Measurements from ENCODE around the gene ADCK2.
"Not testable (repeated sequence)": the region's sequence is repeated elsewhere in the genome, so short reads cannot be mapped to it uniquely, and the experiment has no call there.

Gene ADCK2

GRCh38 chr7:140646931-140647647 is 25.7 kb upstream of the ADCK2 start:
- peak; percentile 69 for DNase-seq (ENCODE audit: low read depth)

DNA sequence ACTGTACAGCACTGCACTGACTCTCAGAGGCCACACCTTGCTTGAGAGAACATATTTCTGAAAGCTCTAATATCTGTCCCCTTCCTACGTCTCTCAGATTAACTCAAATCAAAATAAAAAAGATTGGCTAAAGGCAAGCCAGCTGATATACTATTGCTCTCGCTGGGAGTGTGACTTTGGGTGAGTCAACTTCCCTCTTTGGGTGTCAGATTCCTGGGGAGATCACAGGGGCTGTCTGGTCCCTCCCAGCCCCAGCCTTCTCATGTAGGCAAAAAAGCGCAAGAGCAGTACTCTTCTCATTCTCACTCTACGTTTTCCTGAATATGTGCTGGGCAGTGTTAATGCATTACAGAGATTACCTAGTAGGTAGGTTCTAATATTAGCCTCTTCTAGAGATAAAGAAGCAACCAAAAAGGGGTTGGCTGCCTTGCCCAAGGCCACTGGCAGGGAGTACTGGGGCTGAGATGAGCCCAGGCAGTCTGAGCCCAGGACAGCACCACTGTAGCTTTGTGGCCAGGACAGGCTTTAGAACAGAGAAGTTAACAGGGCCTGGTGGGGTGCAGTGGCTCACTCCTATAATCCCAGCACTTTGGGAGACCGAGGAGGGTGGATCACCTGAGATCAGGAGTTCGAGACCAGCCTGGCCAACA is 23.1 kb upstream of the ADCK2 start:
- peak; percentile 65 for DNase-seq (ENCODE audit: low read depth)

DNA sequence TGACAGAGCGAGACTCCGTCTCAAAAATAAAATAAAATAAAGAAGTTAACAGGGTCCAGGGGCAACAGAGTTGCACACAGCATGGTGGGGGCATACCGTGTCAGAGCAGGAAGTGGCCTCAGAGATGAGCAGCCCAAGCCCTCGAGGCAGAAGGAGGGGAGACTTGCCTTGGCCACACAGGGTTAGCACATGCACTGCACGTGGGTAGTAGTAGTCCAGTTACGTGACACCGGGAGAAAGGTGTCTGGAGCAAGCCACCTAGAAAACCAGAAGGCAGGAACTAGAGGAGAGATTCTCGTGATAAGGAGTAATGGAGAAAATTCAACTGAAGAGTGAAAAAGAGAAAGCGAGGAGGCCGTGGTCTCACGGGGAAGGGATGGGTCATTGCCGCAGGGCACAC is 22.4 kb upstream of the ADCK2 start:
- DNase-seq (ENCODE audit: low read depth), result no peak

GRCh38 chr7:140653319-140654108 is 19.2 kb upstream of the ADCK2 start:
- peak; percentile 83 for DNase-seq (ENCODE audit: low read depth)

DNA sequence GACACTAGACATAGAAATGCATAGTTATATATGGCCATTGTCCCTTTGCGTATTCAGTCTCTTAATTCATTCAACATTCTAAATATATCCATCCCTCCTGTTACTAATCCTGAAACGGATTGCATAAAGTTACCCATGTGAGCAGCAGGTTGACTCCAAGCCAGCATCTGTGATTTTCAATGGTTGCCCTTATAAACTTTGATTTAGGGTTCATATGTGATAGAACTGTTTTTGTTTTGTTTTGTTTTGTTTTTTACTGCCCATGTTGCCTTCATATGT is 18.7 kb upstream of the ADCK2 start:
- no peak for DNase-seq (ENCODE audit: low read depth)

GRCh38 chr7:140654661-140655060 is 18.1 kb upstream of the ADCK2 start:
- no peak for DNase-seq (ENCODE audit: low read depth)

DNA sequence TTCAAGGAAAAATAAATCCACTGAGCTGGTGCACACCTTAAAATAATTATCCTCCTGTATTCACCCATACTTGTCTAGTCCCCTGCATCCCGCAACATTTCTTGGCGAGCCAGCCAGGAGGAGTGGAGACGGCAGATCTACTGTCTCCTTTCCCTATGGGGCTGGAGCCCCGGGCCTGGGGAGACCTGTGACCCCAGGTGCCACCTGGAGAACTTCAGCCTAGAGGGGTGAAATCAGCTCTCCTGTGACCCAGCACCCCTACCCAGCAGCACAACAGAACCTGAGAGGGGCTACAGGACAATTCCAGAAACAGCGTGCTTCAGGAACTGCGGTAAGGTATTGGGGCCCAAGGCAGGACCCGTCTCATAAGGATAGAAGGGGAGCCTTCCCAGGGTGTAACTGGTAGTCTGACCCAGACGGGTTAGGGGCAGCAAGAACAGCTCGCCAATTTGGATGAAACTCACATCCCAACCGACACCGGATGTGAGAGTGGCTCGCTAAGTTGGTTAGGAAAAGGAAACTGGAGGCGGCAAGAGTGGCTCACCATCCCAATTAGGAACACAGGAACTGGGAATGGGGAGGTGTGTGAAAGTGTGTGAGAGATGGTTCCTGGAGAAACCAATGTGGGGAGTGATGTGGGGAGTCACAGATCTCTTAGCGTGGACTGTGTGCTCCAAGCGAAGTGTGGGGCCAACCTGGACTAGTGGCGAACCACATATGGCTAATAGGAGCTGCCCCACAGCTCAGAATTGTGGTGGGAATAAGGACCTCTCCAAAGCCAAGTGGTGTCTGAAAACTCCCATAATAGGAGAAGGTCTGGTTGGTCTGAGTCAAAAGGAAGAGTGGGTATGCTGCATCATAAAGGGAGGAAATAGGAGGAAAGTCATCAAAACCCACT is 17.0 kb upstream of the ADCK2 start:
- DNase-seq (ENCODE audit: low read depth), result peak; percentile 17

- DNase-seq (ENCODE audit: low read depth), result peak; percentile 51
Measured at GRCh38 chr7:140656548-140657515, 15.9 kb upstream of the ADCK2 start.

GRCh38 chr7:140657891-140658290 is 14.9 kb upstream of the ADCK2 start:
- no peak for DNase-seq (ENCODE audit: low read depth)

DNA sequence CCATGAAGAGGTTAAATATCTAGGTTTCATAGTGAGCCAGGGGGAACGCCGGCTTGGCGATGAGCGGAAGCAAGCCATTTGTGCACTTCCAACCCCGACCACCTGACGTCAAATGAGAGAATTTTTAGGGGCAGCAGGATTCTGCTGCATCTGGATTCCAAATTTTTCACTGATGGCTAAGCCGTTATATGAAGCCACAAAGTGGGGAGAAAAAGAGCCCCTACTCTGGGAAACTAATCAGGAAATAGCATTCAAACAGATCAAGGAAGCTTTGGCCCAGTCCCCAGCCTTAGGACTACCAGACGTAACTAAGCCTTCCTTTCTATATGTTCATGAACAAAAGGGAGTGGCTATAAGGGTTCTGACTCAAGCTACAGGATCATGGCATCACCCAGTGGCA is 12.9 kb upstream of the ADCK2 start:
- peak; percentile 32 for DNase-seq (ENCODE audit: low read depth)

DNA sequence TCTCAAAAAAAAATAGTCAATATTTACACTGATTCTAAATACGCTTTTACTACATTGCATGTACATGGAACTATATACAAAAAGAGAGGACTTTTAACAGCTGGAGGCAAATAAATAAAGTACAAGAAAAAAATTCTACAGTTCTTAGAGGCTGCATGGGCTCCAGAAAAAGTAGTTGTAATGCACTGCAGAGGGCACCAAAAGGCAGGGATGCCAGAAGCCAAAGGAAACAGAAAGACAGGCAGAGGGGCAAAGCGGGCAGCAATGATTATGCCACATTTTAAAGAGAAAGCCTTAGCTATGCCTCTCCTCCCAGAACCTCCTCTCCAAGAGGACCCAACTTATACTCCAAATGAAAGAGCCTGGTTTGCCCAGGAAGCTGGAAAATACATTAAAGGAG is 11.6 kb upstream of the ADCK2 start:
- DNase-seq (ENCODE audit: low read depth), result no peak

DNA sequence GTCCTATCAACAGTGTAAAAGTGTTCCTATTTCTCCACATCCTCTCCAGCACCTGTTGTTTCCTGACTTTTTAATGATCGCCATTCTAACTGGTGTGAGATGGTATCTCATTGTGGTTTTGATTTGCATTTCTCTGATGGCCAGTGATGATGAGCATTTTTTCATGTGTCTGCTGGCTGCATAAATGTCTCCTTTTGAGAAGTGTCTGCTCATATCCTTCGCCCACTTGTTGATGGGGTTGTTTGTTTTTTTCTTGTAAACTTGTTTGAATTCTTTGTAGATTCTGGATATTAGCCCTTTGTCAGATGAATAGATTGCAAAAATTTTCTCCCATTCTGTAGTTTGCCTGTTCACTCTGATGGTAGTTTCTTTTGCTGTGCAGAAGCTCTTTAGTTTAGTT is 9.8 kb upstream of the ADCK2 start:
- DNase-seq (ENCODE audit: low read depth), result not testable (repeated sequence)

DNA sequence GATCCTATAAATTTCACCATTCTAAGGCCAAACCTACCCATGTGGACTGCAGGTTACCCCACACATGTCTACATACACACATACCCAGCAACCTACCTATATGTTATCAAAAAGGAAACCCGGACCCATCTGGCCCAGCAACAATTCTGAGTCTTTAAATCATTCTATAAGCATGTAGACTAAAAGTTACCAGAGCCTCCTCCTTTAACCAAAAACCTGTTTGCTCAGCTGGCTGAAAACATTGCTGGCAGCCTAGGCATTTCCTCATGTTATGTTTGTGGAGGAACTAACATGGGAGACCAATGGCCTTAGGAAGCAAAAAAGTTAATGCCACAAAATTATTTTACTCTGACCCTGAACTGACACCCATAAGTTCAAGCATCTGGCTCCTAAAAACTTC is 5.3 kb upstream of the ADCK2 start:
- DNase-seq (ENCODE audit: low read depth), result no peak

- DNase-seq (ENCODE audit: low read depth), result no peak
Measured at GRCh38 chr7:140668641-140669040, 4.1 kb upstream of the ADCK2 start.

DNA sequence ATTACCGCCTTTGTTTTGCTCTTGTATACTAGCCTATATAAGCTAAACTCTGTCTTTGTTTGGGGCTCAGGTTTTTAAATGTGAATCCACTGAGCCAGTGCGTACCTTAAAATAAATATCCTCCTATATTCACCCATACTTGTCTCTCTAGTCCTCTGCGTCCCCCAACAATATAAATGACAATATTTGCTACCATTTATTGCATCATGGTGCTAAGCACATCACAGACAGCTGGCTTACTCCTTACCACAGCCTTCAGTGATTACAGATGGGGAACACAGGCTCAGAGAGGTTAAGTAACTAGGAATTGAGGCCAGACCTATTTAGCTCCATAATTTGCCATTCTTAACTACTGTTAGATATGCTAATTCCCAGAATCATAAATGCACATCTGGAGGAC is 3.4 kb upstream of the ADCK2 start:
- no peak for DNase-seq (ENCODE audit: low read depth)

- not testable (repeated sequence) for DNase-seq (ENCODE audit: low read depth)
Measured at GRCh38 chr7:140669862-140670261, 2.9 kb upstream of the ADCK2 start.

DNA sequence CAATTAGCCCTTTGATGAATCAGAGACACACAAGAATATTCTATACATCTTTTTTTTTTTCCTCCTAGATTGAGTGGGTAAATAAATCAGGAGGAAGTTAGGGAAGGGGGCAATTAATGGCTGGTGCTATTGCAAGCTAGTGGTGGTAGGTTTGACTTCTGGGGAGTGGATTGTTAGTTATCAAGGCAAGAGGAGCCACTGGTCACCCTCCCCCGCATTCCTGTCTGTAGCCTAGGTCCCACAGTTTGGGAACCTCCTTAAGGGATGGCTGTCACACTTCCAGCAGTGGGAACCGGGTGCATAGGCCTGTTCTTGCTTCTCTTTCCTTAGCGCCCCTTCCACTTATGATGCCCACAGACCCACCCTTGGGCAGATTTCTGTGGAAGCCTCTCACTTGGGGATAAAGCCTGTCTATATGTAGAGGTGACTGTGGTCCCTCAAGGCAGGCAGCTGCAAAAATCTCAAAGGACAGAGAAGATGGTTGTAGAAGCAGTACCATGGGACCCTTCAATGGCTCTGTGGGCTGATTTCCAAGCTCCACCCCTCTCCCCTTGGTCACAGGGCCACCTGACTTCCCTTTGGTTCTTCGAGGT is 2.3 kb upstream of the ADCK2 start:
- DNase-seq (ENCODE audit: low read depth), result no peak

GRCh38 chr7:140671966-140672365 is 779 bp upstream of the ADCK2 start:
- DNase-seq (ENCODE audit: low read depth), result no peak

- peak; percentile 29 for DNase-seq (ENCODE audit: low read depth)
Measured at GRCh38 chr7:140673063-140673773, 473 bp downstream of the ADCK2 start.

- DNase-seq (ENCODE audit: low read depth), result no peak
Measured at GRCh38 chr7:140673774-140674155, 1.0 kb downstream of the ADCK2 start.
